Osteoblast (primary cell): ENCODE data around the gene BICDL1. TPM values are rescaled to one million over a fixed set of nuclear protein-coding genes. Genes with fewer than 3 reads are reported as not detected.

Experiments
- DNase-seq: peaks from one replicate; pipeline ENCODE4 v3.0.0; 2011; ENCODE audit warnings: low spot score, mixed read lengths; ENCODE audit not compliant: insufficient read length; ENCODE audit errors: missing footprints
- H2AFZ ChIP-seq: 2 replicates; pipeline ENCODE4 v1.6.0; 2011; ENCODE audit warnings: mild to moderate bottlenecking, low read length
- H3K27ac ChIP-seq: 2 replicates; pipeline ENCODE4 v1.5.1; 2011; ENCODE audit warnings: mild to moderate bottlenecking, low read depth, low read length, moderate library complexity
- H3K27me3 ChIP-seq: 2 replicates; pipeline ENCODE4 v1.6.0; 2012; ENCODE audit warnings: mild to moderate bottlenecking, control low read depth, inconsistent platforms, low read length, moderate library complexity; ENCODE audit not compliant: insufficient read depth
- H3K36me3 ChIP-seq: 2 replicates; pipeline ENCODE4 v1.5.1; 2011; ENCODE audit warnings: mild to moderate bottlenecking, low read length, control low read depth, moderate library complexity; ENCODE audit not compliant: insufficient read depth
- H3K4me1 ChIP-seq: 2 replicates; pipeline ENCODE4 v1.5.1; 2011; ENCODE audit warnings: mild to moderate bottlenecking, low read length, control low read depth, moderate library complexity; ENCODE audit not compliant: insufficient read depth
- H3K4me2 ChIP-seq: 2 replicates; pipeline ENCODE4 v1.6.0; 2011; ENCODE audit warnings: mild to moderate bottlenecking, low read length; ENCODE audit not compliant: insufficient read depth
- H3K4me3 ChIP-seq: fragments of 200-600 bp; sonication (generic); 3 replicates; pipeline ENCODE4 v1.5.1; 2012; ENCODE audit warnings: mild to moderate bottlenecking, low read length, inconsistent platforms; ENCODE audit not compliant: insufficient read depth
- H3K79me2 ChIP-seq: 2 replicates; pipeline ENCODE4 v1.6.0; 2012; ENCODE audit warnings: mild to moderate bottlenecking, low read length, control low read depth, inconsistent platforms; ENCODE audit not compliant: insufficient read depth
- H3K9me3 ChIP-seq: 2 replicates; pipeline ENCODE4 v1.5.1; 2011; ENCODE audit warnings: low read depth, low read length, control low read depth
- H4K20me1 ChIP-seq: 2 replicates; pipeline ENCODE4 v1.6.0; 2012; ENCODE audit warnings: mild to moderate bottlenecking, low read length, control low read depth; ENCODE audit not compliant: insufficient read depth
- total RNA-seq: library from RNA; depleted of rRNA; stranded (reverse); fragments of >200 nt; gene quantifications from 2 replicates; pipeline ENCODE4 v1.2.3, GENCODE V29; 2012
- TF ChIP-seq, protein P1 (sequence below): IDR thresholded peaks from 2 replicates; pipeline ENCODE4 v1.5.1; 2011; ENCODE audit warnings: mild to moderate bottlenecking, low read depth, low read length, moderate library complexity; ENCODE audit errors: extremely low read depth

BICDL1 gene
- total RNA-seq, 1 donor = not detected

DNA sequence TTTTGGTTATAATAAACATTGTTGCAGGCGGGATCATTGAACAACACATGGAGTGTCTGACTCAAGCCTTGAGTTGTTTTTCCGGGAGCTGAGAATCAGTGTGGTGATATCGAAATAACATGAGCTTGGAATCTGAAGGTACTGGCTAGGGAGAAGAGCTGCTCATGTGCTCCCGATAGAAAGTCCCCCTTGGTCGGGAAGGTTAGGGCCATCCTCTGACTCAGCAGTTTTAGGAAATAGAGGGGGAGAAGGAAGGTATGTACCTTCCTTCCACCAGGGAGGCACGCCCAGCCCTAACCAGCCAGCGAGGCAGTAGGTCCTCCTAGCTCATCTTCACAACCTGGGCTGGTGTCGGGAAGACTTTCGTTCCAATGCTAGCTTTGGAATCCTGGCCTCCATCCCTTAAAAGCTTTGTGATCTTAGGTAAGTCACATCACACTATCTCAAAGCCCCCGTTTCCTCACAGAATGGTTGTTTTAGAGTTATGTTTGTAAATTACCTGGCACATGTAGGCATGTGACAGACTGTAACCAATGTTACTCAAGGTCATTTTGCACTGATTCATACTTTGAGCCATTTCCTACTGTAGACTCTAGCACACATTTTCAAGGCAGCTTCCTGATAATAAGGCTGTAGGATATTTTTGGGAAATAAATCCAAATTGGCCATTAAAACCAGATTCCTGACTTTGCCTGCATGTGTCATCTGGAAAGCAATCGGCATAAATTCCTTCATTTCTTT lies 129.5 kb downstream of the BICDL1 start:
- Histone ChIP-seq H3K9me3 (no peaks in the 10 kb centered on the region), H3K4me2 (peak overlapping the region; percentile 100), H3K79me2 (peaks cover 42% of the 10 kb centered on the region), H3K36me3 (peaks cover 4% of the 10 kb centered on the region), H3K4me3 (peak overlapping the region; percentile 75), H4K20me1 (peaks cover 34% of the 10 kb centered on the region), H3K4me1 (peaks cover 40% of the 10 kb centered on the region), H2AFZ (no peak overlapping the region), H3K27ac (peak overlapping the region; percentile 58), H3K27me3 (no peaks in the 10 kb centered on the region)
- peak; percentile 88 for DNase-seq
- TF ChIP-seq, protein P1, sequence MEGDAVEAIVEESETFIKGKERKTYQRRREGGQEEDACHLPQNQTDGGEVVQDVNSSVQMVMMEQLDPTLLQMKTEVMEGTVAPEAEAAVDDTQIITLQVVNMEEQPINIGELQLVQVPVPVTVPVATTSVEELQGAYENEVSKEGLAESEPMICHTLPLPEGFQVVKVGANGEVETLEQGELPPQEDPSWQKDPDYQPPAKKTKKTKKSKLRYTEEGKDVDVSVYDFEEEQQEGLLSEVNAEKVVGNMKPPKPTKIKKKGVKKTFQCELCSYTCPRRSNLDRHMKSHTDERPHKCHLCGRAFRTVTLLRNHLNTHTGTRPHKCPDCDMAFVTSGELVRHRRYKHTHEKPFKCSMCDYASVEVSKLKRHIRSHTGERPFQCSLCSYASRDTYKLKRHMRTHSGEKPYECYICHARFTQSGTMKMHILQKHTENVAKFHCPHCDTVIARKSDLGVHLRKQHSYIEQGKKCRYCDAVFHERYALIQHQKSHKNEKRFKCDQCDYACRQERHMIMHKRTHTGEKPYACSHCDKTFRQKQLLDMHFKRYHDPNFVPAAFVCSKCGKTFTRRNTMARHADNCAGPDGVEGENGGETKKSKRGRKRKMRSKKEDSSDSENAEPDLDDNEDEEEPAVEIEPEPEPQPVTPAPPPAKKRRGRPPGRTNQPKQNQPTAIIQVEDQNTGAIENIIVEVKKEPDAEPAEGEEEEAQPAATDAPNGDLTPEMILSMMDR = no peak

DNA sequence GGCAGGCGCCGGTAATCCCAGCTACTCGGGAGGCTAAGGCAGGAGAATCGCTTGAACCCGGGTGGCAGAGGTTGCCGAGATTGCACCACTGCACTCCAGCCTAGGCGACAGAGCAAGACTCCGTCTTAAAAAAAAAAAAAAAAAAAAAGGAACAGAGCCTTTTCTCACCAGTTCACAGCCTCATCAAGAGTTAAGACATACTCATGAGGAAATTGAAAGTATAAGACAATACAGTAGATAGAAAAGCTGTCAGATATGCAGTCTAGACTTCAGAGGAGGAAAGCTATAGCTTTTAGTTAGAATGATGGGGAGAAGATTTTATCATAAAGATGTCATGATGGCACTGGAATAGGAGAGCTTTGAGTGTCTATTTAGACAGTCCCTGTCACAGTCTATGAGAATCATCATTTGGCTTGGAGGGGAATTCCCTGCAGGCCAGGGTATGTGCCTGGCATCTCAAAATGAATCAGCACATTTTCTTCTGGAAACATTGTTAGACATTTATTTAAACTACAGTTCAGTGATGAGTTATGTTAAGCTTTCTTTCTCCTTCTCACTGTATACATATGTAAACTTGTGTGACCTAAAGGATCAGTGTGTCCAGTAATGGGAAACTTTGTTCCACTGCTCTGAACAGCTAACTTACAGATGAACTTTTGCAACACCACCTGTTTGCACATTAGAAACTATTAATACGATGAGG lies 130.4 kb downstream of the BICDL1 start:
- H3K4me3 ChIP-seq = no peak overlapping the region
- H2AFZ ChIP-seq = no peak overlapping the region
- no peaks in the 10 kb centered on the region for H3K36me3 ChIP-seq
- peak; percentile 85 for DNase-seq
- H3K79me2 ChIP-seq = peaks cover 33% of the 10 kb centered on the region
- H3K27ac ChIP-seq = peak overlapping the region; percentile 29
- H3K27me3 ChIP-seq = no peaks in the 10 kb centered on the region
- peaks cover 28% of the 10 kb centered on the region for H4K20me1 ChIP-seq
- TF ChIP-seq, protein P1 = no peak
- peak overlapping the region; percentile 37 for H3K4me2 ChIP-seq
- no peaks in the 10 kb centered on the region for H3K9me3 ChIP-seq
- peaks cover 40% of the 10 kb centered on the region for H3K4me1 ChIP-seq

DNA sequence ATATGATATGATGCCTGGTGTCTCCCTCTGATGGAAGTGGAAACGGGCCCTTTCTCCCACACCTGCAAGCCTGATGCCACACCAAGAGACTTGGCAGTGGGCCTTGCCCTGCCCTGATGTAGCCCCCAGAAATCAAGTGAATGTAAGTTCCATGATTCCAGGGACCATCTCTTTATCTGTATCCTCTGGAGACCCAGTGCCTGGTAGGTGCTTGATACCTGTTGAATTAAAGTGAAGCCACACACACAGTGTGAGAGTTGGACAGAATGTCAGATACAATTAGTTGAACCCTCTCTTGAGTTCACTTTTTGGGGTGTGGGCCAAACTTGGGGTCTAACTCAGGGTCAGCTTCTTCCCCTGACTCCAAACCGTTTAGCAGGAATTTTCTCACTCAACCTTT lies 132.3 kb downstream of the BICDL1 start:
- Histone ChIP-seq H3K9me3 (no peaks in the 10 kb centered on the region), H3K27me3 (no peaks in the 10 kb centered on the region), H3K4me3 (no peak overlapping the region), H3K4me2 (no peak overlapping the region), H3K4me1 (peaks cover 31% of the 10 kb centered on the region), H3K36me3 (peaks cover 6% of the 10 kb centered on the region), H4K20me1 (peaks cover 11% of the 10 kb centered on the region), H2AFZ (no peak overlapping the region), H3K27ac (no peak overlapping the region), H3K79me2 (peaks cover 15% of the 10 kb centered on the region)
- TF ChIP-seq, protein P1 = no peak
- peak; percentile 8 for DNase-seq

DNA sequence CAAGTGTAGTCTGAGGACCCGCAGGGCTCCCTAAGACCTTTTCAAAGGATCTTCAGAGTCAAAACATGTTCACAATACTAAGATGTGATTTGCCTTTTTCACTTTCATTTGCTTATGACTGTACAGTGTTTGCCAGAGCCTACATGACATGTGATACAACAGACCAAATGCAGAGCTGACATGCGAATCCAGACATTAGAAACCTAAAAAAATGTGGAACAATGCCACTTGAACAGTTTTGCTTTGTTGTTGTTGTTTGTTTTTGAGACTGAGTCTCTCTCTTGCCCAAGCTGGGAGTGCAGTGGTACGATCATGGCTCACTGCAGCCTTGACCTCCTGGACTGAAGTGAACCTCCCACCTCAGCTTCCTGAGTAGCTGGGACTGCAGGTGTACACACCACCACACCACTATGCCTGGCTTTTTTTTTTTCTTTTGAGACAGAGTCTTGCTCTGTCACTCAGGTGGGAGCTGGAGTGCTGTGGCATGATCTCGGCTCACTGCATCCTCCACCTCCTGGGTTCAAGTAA lies 132.8 kb downstream of the BICDL1 start:
- Histone ChIP-seq H3K9me3 (no peaks in the 10 kb centered on the region), H3K27ac (no peak overlapping the region), H3K4me2 (no peak overlapping the region), H4K20me1 (peaks cover 13% of the 10 kb centered on the region), H3K79me2 (peaks cover 14% of the 10 kb centered on the region), H3K4me1 (peaks cover 36% of the 10 kb centered on the region), H2AFZ (no peak overlapping the region), H3K27me3 (no peaks in the 10 kb centered on the region), H3K36me3 (peaks cover 11% of the 10 kb centered on the region), H3K4me3 (no peak overlapping the region)
- TF ChIP-seq, protein P1 = no peak
- DNase-seq = no peak
